Esophagus (tissue), 2 donors: ENCODE measurements around the gene ALCAM. TPM values are rescaled to one million over a fixed set of nuclear protein-coding genes. Genes with fewer than 3 reads are reported as not detected.

Experiments used
- H3K27ac ChIP-seq, 2 donors: one replicate each; pipeline ENCODE4 v1.5.1; 2013; ENCODE audit warnings: low read depth in 2 of 2, mild to moderate bottlenecking in 2 of 2, inconsistent platforms in 1 of 2, low read length in 1 of 2, moderate library complexity in 1 of 2
- H3K27me3 ChIP-seq, 2 donors: one replicate each; pipeline ENCODE4 v1.6.1; 2013; ENCODE audit warnings: low read length in 2 of 2, control low read depth in 1 of 2, mild to moderate bottlenecking in 1 of 2; ENCODE audit not compliant: insufficient read depth in 2 of 2, control insufficient read depth in 1 of 2
- H3K36me3 ChIP-seq, 2 donors: one replicate each; pipeline ENCODE4 v1.6.1; 2013; ENCODE audit warnings: low read length in 1 of 2; ENCODE audit not compliant: control insufficient read depth in 2 of 2, insufficient read depth in 2 of 2
- H3K4me1 ChIP-seq, 2 donors: one replicate each; pipeline ENCODE4 v1.6.1; 2013; ENCODE audit warnings: low read length in 1 of 2; ENCODE audit not compliant: control insufficient read depth in 2 of 2, insufficient read depth in 2 of 2
- H3K4me3 ChIP-seq, 2 donors: one replicate each; pipeline ENCODE4 v1.5.1; 2013; ENCODE audit warnings: low read length in 2 of 2, mild to moderate bottlenecking in 2 of 2, low read depth in 1 of 2, moderate library complexity in 1 of 2
- H3K9me3 ChIP-seq, 2 donors: one replicate each; pipeline ENCODE4 v1.6.1; 2013; ENCODE audit warnings: mild to moderate bottlenecking in 2 of 2, low read depth in 1 of 2, low read length in 1 of 2, moderate library complexity in 1 of 2; ENCODE audit not compliant: control insufficient read depth in 2 of 2, insufficient read depth in 1 of 2
- WGBS, 2 donors: extraction: QIAGEN DNeasy Blood & Tissue Kit; methylation state at CpG; one replicate each; pipeline ENCODE4 v1.1.7; 2013; 5-methylcytosine and 5-hydroxymethylcytosine counted together
- polyA plus RNA-seq, 2 donors: library from polyadenylated mRNA; stranded (reverse); fragments of 200-250 nt; gene quantifications; one replicate each; pipeline ENCODE4 v1.2.3, GENCODE V29; 2013
- donor health status: healthy with polysubstance abuse.
- donor health status: Bipolar disorder and iron deficiency.

ALCAM gene
- polyA plus RNA-seq, 2 donors: 3.3 to 5.4 TPM

- Histone ChIP-seq H3K4me3 (no peak overlapping the region), H3K27me3 (no peaks in the 10 kb centered on the region), H3K27ac (no peak overlapping the region), H3K4me1 (no peaks in the 10 kb centered on the region), H3K36me3 (no peaks in the 10 kb centered on the region), H3K9me3 (no peaks in the 10 kb centered on the region)
- 77 to 83% methylated on average over 3 of the region's 3 CpGs for WGBS, 2 donors
Observed at GRCh38 chr3:105417525-105418289, 51.0 kb downstream of the ALCAM start.

- Histone ChIP-seq H3K4me3 (no peak overlapping the region), H3K27ac (no peak overlapping the region), H3K4me1 (no peaks in the 10 kb centered on the region), H3K36me3 (no peaks in the 10 kb centered on the region), H3K27me3 (no peaks in the 10 kb centered on the region), H3K9me3 (no peaks in the 10 kb centered on the region)
- 89 to 95% methylated on average over 2 of the region's 2 CpGs for WGBS, 2 donors
Observed at GRCh38 chr3:105422645-105423044, 55.9 kb downstream of the ALCAM start.

GRCh38 chr3:105423397-105423796 lies 56.7 kb downstream of the ALCAM start:
- WGBS, 2 donors: 84 to 88% methylated on average over 2 of the region's 2 CpGs
- no peak overlapping the region for H3K27ac ChIP-seq

GRCh38 chr3:105424412-105425152 lies 57.9 kb downstream of the ALCAM start:
- Histone ChIP-seq H3K27me3 (no peaks in the 10 kb centered on the region), H3K4me1 (no peaks in the 10 kb centered on the region), H3K36me3 (no peaks in the 10 kb centered on the region), H3K4me3 (no peak overlapping the region), H3K9me3 (no peaks in the 10 kb centered on the region), H3K27ac (no peak overlapping the region)
- WGBS, 2 donors: 47 to 76% methylated on average over 2 of the region's 2 CpGs

More at GRCh38 chr3:105423397-105423796, 56.7 kb downstream of the ALCAM start:
- no peaks in the 10 kb centered on the region for H3K36me3 ChIP-seq
- no peaks in the 10 kb centered on the region for H3K9me3 ChIP-seq
- no peaks in the 10 kb centered on the region for H3K27me3 ChIP-seq
- no peaks in the 10 kb centered on the region for H3K4me1 ChIP-seq
- no peak overlapping the region for H3K4me3 ChIP-seq

- H3K4me3 ChIP-seq: no peak overlapping the region
- H3K4me1 ChIP-seq: no peaks in the 10 kb centered on the region
- H3K27ac ChIP-seq: no peak overlapping the region
- 80 to 89% methylated on average over 4 of the region's 4 CpGs for WGBS, 2 donors
- H3K27me3 ChIP-seq: no peaks in the 10 kb centered on the region
- H3K36me3 ChIP-seq: no peaks in the 10 kb centered on the region
- H3K9me3 ChIP-seq: no peaks in the 10 kb centered on the region
Observed at GRCh38 chr3:105425153-105425502, 58.4 kb downstream of the ALCAM start.

GRCh38 chr3:105427332-105427731 lies 60.6 kb downstream of the ALCAM start:
- Histone ChIP-seq H3K27ac (no peak overlapping the region), H3K4me1 (no peaks in the 10 kb centered on the region), H3K36me3 (no peaks in the 10 kb centered on the region), H3K9me3 (no peaks in the 10 kb centered on the region), H3K4me3 (no peak overlapping the region), H3K27me3 (no peaks in the 10 kb centered on the region)
- WGBS, 2 donors: 83 to 98% methylated on average over 1 of the region's 1 CpG

GRCh38 chr3:105429034-105429762 lies 62.5 kb downstream of the ALCAM start:
- H3K9me3 ChIP-seq: no peaks in the 10 kb centered on the region
- H3K4me3 ChIP-seq: no peak overlapping the region
- H3K4me1 ChIP-seq: no peaks in the 10 kb centered on the region
- H3K27ac ChIP-seq: no peak overlapping the region
- no peaks in the 10 kb centered on the region for H3K36me3 ChIP-seq
- no peaks in the 10 kb centered on the region for H3K27me3 ChIP-seq

GRCh38 chr3:105430455-105430854 lies 63.7 kb downstream of the ALCAM start:
- 82 to 93% methylated on average over 2 of the region's 2 CpGs for WGBS, 2 donors
- Histone ChIP-seq H3K27me3 (no peaks in the 10 kb centered on the region), H3K9me3 (no peaks in the 10 kb centered on the region), H3K27ac (no peak overlapping the region), H3K36me3 (no peaks in the 10 kb centered on the region), H3K4me3 (no peak overlapping the region), H3K4me1 (no peaks in the 10 kb centered on the region)

GRCh38 chr3:105431200-105431599 lies 64.5 kb downstream of the ALCAM start:
- 86 to 90% methylated on average over 2 of the region's 2 CpGs for WGBS, 2 donors
- no peak overlapping the region for H3K4me3 ChIP-seq
- no peaks in the 10 kb centered on the region for H3K9me3 ChIP-seq
- no peaks in the 10 kb centered on the region for H3K27me3 ChIP-seq
- H3K4me1 ChIP-seq: no peaks in the 10 kb centered on the region
- H3K36me3 ChIP-seq: no peaks in the 10 kb centered on the region
- H3K27ac ChIP-seq: no peak overlapping the region
